Caco-2 (cell line): Measurements from ENCODE around the gene ERBB2. TPM values are rescaled to one million over a fixed set of nuclear protein-coding genes. Genes with fewer than 3 reads are reported as not detected.

Experiments used
- BruUV-seq: library from RNA; stranded (reverse); fragments of 400-500 nt; replicated peaks from 2 replicates; lab custom pipeline; 2021; lab: Mats Ljungman, UMichigan
- CTCF ChIA-PET: fragments of 300-600 bp; sonication (Branson Sonifier 250); formaldehyde crosslinking; loops from one replicate; lab custom pipeline; 2022; ENCODE audit warnings: antibody characterized with exemption; lab: Charles Lee
- POLR2A ChIA-PET: fragments of 300-600 bp; sonication (Branson Sonifier 250); formaldehyde crosslinking; loops from one replicate; lab custom pipeline; 2022; ENCODE audit warnings: antibody characterized with exemption; lab: Charles Lee
- DNase-seq, 2 experiments: peaks; one replicate each; pipeline versions ENCODE4 v3.0.0 to v3.0.0-alpha.2; 2020 to 2022
- H3K27me3 ChIP-seq: replicated peaks from 2 replicates; pipeline ENCODE4 v1.6.0; 2011; ENCODE audit warnings: low read length; ENCODE audit not compliant: control insufficient read depth, insufficient read depth
- H3K36me3 ChIP-seq: 2 replicates; pipeline ENCODE4 v1.5.1; 2011; ENCODE audit warnings: low read length; ENCODE audit not compliant: control insufficient read depth, insufficient read depth
- H3K4me1 ChIP-seq: fragments of 250-450 bp; sonication (Bioruptor Pico); 2 replicates; pipeline ENCODE4 v1.5.1; 2020; ENCODE audit warnings: mild to moderate bottlenecking
- H3K4me3 ChIP-seq: 2 replicates; pipeline ENCODE4 v1.5.1; 2011; ENCODE audit warnings: low read depth, mild to moderate bottlenecking, control low read depth, low read length
- H3K9me3 ChIP-seq: fragments of 250-450 bp; sonication (Bioruptor Pico); 2 replicates; pipeline ENCODE4 v1.5.1; 2020; ENCODE audit warnings: mild to moderate bottlenecking, moderate library complexity
- H3K27ac Mint-ChIP-seq: one replicate; pipeline ENCODE4 v1.8.0; 2022; ENCODE audit warnings: mixed read lengths; ENCODE audit not compliant: unreplicated experiment
- H3K27me3 Mint-ChIP-seq: one replicate; pipeline ENCODE4 v1.8.0; 2022; ENCODE audit warnings: mixed read lengths; ENCODE audit not compliant: insufficient read depth, unreplicated experiment
- H3K36me3 Mint-ChIP-seq: one replicate; pipeline ENCODE4 v1.8.0; 2022; ENCODE audit warnings: mild to moderate bottlenecking, mixed read lengths; ENCODE audit not compliant: insufficient read depth, unreplicated experiment
- H3K4me1 Mint-ChIP-seq: one replicate; pipeline ENCODE4 v1.8.0; 2022; ENCODE audit warnings: low read depth, mixed read lengths; ENCODE audit not compliant: unreplicated experiment
- H3K4me3 Mint-ChIP-seq: one replicate; pipeline ENCODE4 v1.8.0; 2022; ENCODE audit warnings: mild to moderate bottlenecking, moderate library complexity, mixed read lengths; ENCODE audit not compliant: unreplicated experiment
- H3K9me3 Mint-ChIP-seq: one replicate; pipeline ENCODE4 v1.8.0; 2022; ENCODE audit warnings: mixed read lengths; ENCODE audit not compliant: unreplicated experiment
- CTCF ChIP-seq, 2 experiments: fragments of 200-600 bp in 1 of 2; IDR thresholded peaks; 1 replicate in 1 of 2; 2 replicates in 1 of 2; pipeline versions ENCODE4 v1.5.1 to v1.8.0; 2011 to 2022; ENCODE audit warnings: antibody characterized with exemption in 1 of 2, control low read depth in 1 of 2, inconsistent platforms in 1 of 2, low read depth in 1 of 2, low read length in 1 of 2, mild to moderate bottlenecking in 1 of 2, moderate library complexity in 1 of 2; ENCODE audit not compliant: insufficient read depth in 1 of 2, severe bottlenecking in 1 of 2, unreplicated experiment in 1 of 2
- intact Hi-C: fragments of 100-400 bp; cut with micrococcal nuclease; formaldehyde crosslinking; loops from one replicate; pipeline ENCODE4 v1.10.0; 2022; ENCODE audit not compliant: unreplicated experiment
- total RNA-seq: library from RNA; stranded (reverse); gene quantifications from 2 replicates; pipeline ENCODE4 v1.2.3, GENCODE V29; 2022

The ERBB2 gene
- total RNA-seq, 1 experiment from 2014 or later, result 121 TPM

GRCh38 chr17:39667262-39667944 is 32.5 kb upstream of the ERBB2 start:
- Mint-ChIP-seq H3K9me3 (no peaks in the 10 kb centered on the region), H3K36me3 (peaks cover 10% of the 10 kb centered on the region), H3K4me1 (peaks cover 6% of the 10 kb centered on the region), H3K4me3 (peak overlapping the region; percentile 20), H3K27me3 (peaks cover 4% of the 10 kb centered on the region), H3K27ac (no peak overlapping the region)
- BruUV-seq, result no TSS peak
- Histone ChIP-seq H3K4me1 (peaks cover 7% of the 10 kb centered on the region; the same call in 1 of the 2 replicates), H3K27me3 (no peaks in the 10 kb centered on the region), H3K4me3 (no peak overlapping the region), H3K9me3 (no peaks in the 10 kb centered on the region), H3K36me3 (no peaks in the 10 kb centered on the region)
- ChIA-PET POLR2A (no interaction called here), CTCF (interaction anchor here (0.8 to 2.5 kb wide), 4 partner anchors 8 to 44 kb away, joined by 3 to 12 read pairs (median 6); no protein-coding TSS in a partner anchor)
- no peak for TF ChIP-seq CTCF (IDR thresholded peaks at IDR 0.05; ENCODE audit: insufficient read depth in 1 of 2, low read depth in 1 of 2, low read length in 1 of 2, severe bottlenecking in 1 of 2, unreplicated experiment in 1 of 2)
- intact Hi-C loops, result no loop called here
- no peak for DNase-seq

- H3K27ac Mint-ChIP-seq, result no peak within 1 kb of the TSS
- H3K27me3 Mint-ChIP-seq, result peaks cover 4% of the 10 kb centered on the region
- H3K9me3 Mint-ChIP-seq, result no peaks in the 10 kb centered on the region
- CTCF ChIA-PET, result interaction anchor here (0.6 to 4.9 kb wide), 12 partner anchors 15 to 329 kb away, joined by 3 to 44 read pairs (median 4); partner anchors contain the start of genes ERBB2 and PGAP3
- POLR2A ChIA-PET, result no interaction called here
- H3K27me3 ChIP-seq, result no peaks in the 10 kb centered on the region
- no peaks in the 10 kb centered on the region for H3K36me3 ChIP-seq
- peaks cover 13% of the 10 kb centered on the region for H3K36me3 Mint-ChIP-seq
- peaks cover 7% of the 10 kb centered on the region; the same call in 1 of the 2 replicates for H3K4me1 ChIP-seq
- peak; percentile 73 to 85 for DNase-seq
- intact Hi-C loops, result loop anchor here (1.0 kb wide), 1 partner anchor 46 kb away; no protein-coding TSS in a partner anchor
- peak within 1 kb of the TSS; percentile 32 for H3K4me3 ChIP-seq
- no peaks in the 10 kb centered on the region for H3K9me3 ChIP-seq
- peaks cover 6% of the 10 kb centered on the region for H3K4me1 Mint-ChIP-seq
- no TSS peak for BruUV-seq
- H3K4me3 Mint-ChIP-seq, result peak within 1 kb of the TSS; percentile 3
- peak; percentile 68 to 79 for TF ChIP-seq CTCF (IDR thresholded peaks at IDR 0.05; ENCODE audit: insufficient read depth in 1 of 2, low read depth in 1 of 2, low read length in 1 of 2, severe bottlenecking in 1 of 2, unreplicated experiment in 1 of 2)
Observed at GRCh38 chr17:39667945-39668924, 31.6 kb upstream of the ERBB2 start, which contains the start of gene PNMT. Gene PNMT (plus strand): TSS chr17:39668453. CDS start chr17:39668476, 23 bp downstream.
